GM21825 (cell line): Measurements from ENCODE around the gene LRRC45.
A peak's percentile ranks its signal among the peaks of the same experiment; 100 is the strongest.
"Not testable (repeated sequence)": the region's sequence is repeated elsewhere in the genome, so short reads cannot be mapped to it uniquely, and the experiment has no call there.

ENCODE experiments used
- ATAC-seq: cut with Tn5 transposase; IDR thresholded peaks from one replicate; pipeline ENCODE4 v1.9.1; 2021; ENCODE audit warnings: mild to moderate bottlenecking, moderate library complexity; ENCODE audit not compliant: unreplicated experiment

Gene LRRC45

DNA sequence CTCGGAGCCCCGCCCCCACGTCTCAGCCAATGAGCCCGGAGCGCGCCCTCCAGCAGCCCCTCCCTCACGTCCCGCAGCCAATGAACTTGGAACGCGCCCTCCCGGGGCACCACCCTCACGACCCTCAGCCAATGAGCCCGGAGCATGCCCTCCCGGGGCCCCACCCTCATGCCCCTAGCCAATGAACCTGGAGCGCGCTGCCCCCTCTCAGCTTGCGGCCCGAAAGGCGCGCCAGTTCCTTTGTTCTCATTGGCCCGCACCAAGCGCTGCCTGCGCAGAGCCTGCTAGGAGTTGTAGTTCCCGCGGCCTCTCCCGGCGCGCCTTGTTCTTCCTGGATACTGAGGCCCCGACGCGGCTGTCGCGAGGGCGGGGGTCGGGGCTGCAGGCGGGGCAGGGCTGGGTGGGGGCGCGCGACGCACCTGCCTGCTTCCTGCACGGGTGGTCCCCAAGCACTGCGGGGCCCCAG, at the start of gene LRRC45:
Gene LRRC45 (plus strand): TSS at position 325 of the 466 bp plus-strand sequence. CDS start 339 bp downstream, outside the sequence.
- peak; percentile 79 for ATAC-seq

DNA sequence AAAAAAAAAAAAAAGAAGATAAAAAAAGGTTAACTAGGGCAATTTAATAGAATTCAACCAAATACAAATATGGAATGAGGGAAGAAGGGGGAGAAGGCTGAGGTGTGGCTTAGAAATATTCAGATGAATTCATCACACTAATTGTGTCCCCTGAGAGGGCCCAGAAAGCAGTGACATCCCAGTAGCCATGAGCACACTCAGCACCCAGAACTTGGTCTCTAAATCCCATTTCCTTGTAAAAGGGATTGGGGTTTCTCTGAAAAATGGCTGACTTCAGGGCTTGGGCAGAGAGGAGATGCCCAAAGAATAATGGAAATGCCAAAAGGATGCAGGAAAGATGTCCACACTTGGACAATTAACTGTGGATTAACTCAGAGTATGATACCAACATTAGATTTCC, 49.7 kb upstream of the LRRC45 start:
- ATAC-seq: no peak

DNA sequence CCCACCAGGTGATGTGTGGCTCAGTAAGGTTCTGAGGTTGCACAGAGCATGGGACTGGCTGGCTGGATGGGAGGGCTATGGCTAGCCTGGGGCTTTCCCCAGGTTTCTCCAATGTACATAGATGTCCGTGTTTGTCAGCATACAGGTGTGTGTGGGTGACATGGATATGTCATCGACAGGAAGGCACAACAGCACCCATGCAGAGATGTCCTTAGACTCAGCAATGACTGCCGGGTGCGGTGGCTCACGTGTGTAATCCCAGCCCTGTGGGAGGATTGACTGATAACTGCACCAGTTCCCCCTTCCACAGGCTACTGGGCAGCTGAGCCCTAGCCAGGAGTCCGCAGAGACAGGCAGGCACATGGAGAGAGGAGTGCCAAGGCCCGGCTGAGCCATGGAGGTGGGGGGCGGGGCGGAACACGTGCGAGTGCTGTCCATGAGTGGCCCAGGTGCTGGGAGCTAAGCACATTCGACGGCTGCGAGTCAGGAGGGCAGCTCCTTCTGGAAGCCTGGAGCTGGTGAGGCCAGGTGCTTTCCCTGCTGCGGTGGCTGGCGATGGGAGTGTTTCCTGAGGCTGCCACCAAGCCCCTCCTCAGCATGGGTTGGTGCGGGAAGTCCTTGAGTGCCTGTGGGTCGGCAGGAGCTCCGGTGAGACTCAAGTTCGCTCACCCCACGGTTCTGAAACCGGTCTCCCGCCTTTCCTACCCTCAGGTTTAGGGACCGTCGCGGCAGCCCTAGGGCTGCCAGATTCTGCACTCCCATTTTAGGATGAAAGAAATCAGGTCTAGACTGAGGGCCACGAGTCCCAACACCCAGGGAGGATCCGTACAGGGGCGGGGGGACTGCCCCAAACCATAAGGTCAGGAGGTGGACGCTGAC, 46.5 kb upstream of the LRRC45 start:
- ATAC-seq: peak; percentile 2

DNA sequence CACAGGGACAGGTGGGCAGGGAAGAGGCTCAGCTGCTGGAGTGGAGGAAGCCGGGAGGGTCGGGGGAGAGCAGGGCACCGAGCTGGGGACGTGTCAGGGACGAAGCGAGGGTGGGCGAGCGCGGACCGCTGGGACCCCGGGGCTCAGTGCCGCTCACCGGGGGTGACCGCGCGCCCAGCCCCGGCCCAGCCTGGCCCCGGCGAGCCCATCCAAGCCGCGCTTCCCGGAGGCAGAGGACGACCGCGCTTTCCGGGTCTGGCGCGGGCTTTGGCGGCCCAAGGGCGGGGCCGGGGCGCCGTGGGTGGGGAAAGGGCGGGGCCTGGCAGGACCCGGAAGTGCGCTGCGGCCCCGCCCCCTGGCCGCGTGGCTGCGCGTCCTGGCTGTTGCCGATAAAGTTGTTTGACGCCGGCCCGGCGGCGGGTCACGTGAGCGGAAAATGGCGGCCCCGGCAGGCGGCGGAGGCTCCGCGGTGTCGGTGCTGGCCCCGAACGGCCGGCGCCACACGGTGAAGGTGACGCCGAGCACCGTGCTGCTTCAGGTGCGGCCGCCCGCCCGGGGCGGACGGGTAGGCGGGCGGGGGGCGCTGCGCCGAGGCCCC, 45.8 kb upstream of the LRRC45 start, which contains the start of gene ASPSCR1:
Gene ASPSCR1 (plus strand): TSS at position 419 of the 598 bp plus-strand sequence. CDS start 18 bp downstream, at position 437.
- peak; percentile 78 for ATAC-seq

DNA sequence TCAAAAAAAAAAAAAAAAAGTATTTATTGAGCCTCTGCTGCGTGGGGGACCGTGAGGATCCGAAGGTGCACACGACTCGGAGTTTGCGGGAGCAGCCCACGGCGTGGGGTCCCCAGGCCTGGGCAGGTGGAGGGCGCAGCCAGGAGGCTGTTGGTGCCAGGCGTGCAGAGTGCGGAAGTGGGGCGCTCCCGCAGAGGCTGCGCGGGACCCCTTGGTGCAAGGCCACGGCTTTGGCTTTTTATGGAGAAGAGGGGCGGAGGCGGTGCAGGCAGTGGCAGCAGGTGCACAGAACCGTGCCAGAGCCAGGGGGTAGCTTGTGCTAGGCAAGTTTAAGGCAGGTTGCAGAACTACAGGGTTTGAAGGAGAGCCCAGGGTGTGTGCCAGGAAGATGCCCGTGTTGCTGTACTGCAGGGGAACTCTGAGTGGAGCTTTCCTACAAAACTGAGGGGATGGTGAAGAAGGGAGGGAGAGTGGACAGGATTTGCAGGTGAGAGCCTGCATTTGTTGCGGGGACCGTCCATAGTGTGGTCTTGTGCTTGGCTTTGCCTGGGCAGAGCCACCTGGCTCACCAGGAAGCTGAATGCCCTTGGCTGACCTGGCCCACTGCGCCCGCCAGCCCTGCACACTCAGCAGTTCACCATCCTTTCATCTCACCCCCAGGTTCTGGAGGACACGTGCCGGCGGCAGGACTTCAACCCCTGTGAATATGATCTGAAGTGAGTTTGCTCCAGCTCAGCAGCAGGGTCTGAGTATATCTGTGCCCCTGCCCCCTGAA, 44.4 kb upstream of the LRRC45 start:
- ATAC-seq: no peak

DNA sequence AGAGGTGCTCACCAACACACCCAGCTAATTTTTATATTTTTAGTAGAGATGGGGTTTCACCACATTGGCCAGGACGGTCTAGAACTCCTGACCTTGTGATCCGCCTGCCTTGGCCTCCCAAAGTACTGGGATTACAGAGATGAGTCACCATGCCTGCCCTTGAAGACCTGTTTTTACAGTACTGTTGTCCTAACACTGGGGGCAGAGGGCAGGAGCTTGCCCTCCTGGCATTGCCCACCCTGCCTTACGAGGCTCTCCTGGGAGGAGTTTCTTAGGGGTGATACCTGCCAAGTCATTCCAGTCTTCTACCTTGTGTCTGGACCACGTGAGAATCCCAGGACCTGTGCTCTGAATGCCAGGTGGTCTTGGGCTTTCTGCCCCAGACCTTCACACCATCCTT, 43.0 kb upstream of the LRRC45 start:
- ATAC-seq: no peak

DNA sequence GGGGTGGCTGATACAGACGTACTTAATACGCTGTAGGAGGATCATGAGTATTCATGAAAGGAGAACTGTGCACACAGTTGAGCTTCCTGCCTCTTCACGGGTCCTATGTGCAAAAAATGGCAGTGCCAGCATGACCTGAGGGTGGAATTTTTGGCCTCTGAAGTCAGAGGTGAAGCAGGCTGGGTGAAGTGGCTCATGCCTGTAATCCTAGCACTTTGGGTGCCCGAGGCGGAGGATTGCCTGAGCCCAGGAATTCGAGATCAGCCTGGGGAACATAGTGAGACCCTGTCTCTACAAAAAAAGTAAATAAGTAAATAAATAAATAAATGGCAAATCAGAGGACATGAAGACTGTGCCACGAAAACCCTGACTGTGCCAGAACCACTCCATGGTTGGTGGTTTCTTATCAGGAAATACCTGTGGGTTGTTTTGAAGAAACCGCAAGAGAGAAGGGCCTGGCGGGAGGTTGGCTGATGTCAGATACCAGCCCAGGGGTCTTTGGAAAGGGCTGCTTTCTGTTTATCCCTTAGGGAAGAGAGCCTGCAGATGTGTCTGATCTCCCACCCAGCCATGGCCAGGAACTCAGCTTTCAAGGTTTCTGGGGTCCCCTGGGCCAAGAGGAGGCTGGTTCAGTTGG, 42.3 kb upstream of the LRRC45 start:
- ATAC-seq: no peak

DNA sequence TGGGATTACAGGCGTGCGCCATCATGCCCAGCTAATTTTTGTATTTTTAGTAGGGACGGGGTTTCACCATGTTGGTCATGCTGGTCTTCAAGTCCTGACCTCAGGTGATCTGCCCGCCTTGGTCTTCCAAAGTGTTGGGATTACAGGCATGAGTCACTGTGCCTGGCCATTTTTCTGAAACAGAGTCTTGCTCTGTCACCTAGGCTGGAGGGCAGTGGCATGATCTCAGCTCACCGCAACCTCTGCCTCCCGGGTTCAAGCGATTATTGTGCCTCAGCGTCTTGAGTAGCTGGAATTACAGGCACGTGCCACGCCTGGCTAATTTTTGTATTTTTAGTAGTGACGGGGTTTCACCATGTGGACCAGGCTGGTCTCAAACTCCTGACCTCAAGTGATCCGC, 41.6 kb upstream of the LRRC45 start:
- ATAC-seq: not testable (repeated sequence)

DNA sequence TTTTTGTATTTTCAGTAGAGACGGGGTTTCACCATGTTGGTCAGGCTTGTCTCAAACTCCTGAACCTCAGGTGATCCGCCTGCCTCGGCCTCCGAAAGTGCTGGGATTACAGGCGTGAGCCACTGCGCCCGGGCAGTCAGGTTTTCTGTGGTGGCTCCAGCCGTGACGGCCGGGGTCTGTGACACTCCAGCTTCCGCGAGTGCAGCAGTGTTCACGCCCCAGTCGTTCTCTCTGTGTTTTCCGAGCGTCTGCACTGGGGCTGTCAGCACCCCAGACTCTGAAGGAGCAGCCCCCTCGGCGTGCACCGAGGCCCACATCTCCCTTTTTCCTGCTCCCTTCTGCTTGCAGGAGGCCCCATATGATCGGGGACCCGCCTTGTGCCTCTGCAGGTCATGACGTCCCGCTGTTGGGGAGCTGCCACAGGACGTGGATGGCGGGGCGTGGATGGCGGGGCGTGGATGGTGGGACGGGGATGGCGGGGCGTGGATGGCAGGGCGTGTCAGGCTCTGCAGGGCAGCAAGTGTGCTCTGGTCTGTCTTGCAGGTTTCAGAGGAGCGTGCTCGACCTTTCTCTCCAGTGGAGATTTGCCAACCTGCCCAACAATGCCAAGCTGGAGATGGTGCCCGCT, 40.0 kb upstream of the LRRC45 start:
- ATAC-seq: no peak

DNA sequence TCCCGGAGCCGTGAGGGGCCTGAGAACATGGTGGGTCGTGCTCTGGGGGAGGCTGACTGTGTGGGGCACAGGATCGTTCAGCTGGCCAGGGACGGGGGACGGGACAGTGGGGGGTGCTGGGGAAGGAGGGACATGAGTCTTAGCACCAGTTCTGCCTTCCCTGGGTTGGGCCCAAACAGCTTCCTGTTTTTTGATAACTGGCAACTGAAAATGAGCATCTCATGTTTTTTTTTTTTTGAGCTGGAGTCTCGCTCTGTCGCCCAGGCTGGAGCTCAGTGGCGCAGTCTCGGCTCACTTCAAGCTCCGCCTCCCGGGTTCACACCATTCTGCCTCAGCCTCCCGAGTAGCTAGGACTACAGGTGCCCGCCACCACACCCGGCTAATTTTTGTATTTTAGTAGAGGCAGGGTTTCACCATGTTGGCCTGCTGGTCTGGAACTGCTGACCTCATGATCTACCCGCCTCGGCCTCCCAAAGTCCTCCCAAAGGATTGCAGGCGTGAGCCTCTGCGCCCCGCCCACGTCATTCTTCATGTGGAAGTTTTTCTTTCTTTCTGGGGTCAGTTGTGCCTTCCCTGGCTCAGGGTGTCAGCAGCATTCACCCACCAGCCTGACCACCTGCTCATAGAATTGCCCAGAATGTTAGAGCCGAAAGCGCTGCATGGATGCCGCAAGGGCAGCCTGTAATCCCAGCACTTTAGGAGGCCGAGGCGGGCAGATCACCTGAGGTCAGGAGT, 39.3 kb upstream of the LRRC45 start:
- no peak for ATAC-seq

DNA sequence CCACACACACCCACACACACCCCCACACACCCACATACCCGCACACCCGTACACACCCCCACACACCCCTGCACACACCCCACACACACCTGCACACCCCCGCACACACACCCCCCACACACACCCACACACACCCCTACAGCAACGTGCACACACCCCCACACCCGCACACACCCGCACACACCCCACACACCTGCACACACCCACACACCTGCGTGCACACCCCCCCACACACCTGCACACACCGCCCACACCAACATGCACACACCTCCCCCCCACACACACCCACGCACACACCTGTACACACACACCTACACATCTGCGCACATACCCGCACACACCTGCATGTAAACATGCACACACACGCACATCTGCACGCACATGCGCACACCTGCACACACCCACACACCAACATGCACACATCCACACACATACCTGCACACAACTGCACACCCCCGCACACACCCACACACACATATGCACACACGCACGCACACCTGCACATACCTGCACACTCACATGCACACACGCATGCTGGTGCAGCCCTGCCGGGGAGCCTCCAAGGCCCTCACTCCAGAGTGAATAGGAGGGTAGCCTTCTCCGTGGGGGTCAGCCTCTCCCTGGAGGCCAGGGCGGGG, 38.2 kb upstream of the LRRC45 start:
- no peak for ATAC-seq

DNA sequence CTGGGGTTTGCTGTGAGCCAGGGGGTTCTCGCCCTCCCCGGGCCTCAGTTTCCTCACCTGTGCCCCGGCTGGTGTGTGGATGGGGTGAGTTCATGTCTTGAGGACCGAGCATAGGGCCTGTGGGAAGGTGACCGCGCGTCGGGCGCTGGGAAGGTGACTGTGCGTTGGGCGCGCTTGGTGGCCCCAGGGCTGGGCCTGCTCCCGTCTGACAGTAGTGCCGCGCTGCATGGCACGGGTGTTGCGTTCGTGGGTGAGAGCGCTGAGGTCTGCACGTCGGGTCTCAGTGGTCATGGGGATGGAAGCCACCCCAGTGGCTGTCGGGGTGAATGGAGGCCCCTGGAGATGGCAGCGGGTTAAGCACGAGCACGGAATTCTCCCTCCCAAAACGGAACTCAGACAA, 36.5 kb upstream of the LRRC45 start:
- ATAC-seq: no peak

DNA sequence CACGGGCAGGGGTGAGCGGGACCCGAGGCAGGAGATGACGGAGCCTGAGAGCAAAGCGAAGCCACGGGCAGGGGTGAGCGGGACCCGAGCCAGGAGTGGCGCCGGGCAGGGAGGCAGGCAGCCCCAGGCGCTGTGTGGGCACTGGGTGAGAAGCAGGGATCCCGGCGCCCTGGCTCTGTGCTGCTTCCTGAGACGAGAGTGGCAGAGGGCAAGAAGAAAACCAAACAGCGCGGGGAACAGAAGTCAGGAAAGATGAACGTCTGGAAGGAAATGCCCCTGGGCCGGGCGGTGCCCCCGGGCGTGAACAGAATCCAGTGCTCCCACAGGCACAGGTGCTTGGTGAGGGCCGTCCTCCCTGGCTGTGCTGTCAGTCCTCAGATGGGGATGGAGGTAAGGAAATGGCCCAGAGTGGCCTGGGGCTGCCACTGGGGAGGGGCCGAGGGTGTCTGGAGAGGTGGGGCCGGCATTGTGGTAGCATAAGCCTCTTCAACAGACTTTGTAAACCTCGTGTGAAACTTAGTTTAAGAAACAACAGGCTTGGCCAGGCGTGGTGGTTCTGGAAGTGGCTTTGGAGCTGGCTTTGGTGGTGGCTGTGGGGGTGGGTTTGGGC, 35.8 kb upstream of the LRRC45 start:
- no peak for ATAC-seq

DNA sequence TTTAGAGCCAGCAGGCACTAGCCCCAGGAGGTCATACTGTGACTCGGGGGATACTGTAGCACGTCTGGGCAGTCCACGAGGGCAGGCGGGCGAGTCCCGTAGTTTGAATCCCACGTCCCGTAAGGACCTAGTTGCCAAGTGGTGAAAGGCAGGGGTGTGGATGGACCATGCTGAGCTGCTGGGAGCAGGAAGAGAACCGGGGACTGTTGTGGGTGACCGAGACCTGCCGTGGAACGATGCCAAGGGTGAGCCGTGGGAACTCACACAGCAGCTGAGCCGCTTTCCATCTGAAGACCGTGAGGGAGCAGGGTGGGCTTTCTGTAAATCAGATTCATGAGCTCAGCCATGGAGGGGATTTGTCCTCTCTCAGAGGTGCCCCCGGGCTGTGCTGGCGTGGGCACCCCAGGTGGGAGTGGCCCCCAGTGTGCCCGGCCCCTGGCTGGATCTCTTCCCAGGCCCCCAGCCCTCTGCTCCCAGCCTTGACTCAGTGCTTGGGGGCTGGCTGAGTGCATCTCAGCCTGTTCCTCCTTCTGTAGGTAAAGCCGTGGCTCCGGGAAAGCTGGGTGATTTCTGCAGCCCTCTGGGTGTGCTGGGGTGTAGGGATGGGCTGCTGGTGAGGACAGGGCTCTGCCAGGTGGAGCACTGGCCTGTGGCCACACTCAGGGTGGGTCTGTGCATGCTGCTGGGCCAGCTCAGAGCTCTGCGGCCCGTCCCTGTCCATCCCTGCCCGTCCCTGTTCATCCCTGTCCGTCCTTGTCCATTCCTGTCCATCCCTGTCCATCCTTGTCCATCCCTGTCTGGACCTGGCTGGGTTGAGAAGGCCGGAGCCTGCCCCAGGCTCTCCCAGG, 32.0 kb upstream of the LRRC45 start:
- ATAC-seq: no peak

DNA sequence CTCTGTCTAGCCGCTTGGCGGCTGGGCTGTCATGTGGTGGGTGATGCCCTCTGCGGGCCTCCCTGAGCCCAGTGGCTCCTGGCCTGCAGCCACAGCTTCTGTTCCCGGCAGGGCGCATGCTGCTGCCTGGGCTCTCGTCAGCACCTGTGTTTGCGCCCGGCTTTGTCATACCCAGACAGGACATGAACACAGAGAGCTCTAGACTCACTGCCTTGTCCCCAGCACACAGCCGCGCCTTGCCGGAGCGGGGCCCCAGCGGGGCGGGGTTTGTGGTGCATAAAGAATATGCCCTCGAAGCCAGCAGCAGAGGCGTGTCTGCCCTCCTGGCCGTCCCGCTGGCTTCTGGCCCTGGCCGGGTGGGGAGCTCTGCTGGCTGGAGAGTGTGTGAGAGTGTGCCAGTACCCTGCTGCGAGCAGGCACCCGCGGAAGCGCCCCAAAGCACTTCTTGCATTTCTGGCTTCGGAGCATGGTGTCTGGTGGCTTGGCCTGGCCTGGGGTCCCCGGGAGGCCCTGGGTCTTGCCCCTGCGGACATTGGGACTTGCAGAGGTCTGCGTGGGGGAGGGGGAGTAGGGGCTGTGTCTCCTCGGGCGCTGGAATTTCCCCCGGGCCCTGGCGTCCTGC, 31.3 kb upstream of the LRRC45 start:
- no peak for ATAC-seq

DNA sequence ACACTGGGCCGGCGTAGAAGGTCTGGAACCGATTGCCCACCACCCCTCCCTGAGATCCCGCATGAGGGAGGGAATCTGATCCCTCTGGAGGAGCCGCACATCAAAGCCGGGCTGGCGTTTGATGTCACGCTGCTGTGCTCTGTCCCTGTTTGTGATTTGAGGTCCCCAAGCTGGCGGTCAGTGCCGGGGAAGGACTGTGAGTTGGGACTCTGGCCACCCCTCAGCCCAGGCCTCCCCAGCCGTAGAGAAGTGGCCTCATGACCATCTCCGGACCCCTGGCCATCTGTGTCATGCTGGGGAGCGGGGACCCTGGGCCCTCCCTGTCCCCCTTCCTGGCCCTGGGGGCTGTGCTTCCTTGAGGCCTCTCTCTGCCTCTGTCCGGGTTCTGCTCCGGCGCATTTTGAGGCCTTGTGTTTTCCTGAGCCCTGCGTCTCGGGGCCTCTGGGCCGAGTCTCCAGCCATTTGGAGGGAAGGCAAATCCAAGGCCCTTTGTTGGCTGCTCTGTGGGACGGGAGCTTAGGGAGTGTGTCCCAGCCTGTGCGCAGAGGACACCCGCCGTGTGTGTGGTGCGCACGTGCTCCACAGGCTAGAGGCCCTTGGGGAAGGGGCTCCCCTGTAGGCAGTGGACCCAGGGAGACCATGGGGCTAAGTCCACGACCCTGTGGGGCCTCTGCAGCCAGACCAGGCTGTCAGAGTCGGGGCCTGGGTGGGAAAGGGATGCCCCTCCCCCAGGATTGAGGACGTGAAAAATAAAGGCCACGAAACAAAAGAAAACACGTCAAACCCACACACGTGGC, 30.6 kb upstream of the LRRC45 start:
- no peak for ATAC-seq
